Measurements from ENCODE around the gene EHMT1. TPM values are rescaled to one million over a fixed set of nuclear protein-coding genes. Genes with fewer than 3 reads are reported as not detected.

Gene EHMT1
- total and polyA plus RNA-seq, 9 of the 15 experiments (the other 6 are each of a cell fraction or from before 2014, with no cell fraction given): 2.2 to 76.0 (median 36.4) TPM

DNA sequence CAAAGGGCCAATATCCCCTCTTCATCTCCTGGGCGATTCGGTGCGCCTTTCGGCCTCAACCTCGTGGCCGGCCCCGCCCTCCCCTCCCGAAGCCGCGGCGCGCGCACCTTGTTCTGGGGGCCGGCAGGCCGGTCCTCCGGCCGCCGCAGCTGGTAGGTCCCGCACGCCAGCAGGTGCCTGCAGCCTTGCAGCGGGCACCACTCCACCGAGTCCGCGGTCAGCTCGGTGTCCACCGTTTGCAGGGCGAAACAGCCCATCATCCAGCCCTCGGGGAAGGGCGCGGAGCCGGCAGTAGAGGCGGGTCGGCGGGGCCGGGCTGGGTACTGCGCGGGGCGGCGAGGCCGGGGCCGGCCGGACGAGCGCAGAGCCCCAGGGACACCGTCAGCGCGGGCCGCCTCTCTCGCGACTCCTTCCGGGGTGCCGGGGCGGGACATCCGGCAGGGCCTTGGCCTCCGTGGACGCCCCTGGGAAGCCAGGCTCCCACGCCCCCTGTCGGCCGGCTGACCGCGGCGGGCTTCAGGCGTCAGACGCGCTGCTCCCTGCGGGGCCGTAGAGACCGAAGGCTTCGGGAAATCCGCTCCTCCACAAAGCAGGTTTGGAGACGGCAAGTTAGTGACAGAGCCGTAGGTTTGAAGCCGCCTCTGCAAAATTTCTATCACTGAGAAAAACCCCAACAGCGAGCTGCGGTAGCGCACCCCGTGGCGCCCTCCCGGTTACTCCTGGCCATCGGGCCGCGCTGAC is 40.1 kb upstream of the EHMT1 start, which contains the start of gene DPH7 (continued):
- TF ChIP-seq, protein P1, sequence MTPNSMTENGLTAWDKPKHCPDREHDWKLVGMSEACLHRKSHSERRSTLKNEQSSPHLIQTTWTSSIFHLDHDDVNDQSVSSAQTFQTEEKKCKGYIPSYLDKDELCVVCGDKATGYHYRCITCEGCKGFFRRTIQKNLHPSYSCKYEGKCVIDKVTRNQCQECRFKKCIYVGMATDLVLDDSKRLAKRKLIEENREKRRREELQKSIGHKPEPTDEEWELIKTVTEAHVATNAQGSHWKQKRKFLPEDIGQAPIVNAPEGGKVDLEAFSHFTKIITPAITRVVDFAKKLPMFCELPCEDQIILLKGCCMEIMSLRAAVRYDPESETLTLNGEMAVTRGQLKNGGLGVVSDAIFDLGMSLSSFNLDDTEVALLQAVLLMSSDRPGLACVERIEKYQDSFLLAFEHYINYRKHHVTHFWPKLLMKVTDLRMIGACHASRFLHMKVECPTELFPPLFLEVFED (CRISPR knock-in tag; conservative IDR thresholded peaks at IDR 0.05): no peak
- TF ChIP-seq, protein P2, sequence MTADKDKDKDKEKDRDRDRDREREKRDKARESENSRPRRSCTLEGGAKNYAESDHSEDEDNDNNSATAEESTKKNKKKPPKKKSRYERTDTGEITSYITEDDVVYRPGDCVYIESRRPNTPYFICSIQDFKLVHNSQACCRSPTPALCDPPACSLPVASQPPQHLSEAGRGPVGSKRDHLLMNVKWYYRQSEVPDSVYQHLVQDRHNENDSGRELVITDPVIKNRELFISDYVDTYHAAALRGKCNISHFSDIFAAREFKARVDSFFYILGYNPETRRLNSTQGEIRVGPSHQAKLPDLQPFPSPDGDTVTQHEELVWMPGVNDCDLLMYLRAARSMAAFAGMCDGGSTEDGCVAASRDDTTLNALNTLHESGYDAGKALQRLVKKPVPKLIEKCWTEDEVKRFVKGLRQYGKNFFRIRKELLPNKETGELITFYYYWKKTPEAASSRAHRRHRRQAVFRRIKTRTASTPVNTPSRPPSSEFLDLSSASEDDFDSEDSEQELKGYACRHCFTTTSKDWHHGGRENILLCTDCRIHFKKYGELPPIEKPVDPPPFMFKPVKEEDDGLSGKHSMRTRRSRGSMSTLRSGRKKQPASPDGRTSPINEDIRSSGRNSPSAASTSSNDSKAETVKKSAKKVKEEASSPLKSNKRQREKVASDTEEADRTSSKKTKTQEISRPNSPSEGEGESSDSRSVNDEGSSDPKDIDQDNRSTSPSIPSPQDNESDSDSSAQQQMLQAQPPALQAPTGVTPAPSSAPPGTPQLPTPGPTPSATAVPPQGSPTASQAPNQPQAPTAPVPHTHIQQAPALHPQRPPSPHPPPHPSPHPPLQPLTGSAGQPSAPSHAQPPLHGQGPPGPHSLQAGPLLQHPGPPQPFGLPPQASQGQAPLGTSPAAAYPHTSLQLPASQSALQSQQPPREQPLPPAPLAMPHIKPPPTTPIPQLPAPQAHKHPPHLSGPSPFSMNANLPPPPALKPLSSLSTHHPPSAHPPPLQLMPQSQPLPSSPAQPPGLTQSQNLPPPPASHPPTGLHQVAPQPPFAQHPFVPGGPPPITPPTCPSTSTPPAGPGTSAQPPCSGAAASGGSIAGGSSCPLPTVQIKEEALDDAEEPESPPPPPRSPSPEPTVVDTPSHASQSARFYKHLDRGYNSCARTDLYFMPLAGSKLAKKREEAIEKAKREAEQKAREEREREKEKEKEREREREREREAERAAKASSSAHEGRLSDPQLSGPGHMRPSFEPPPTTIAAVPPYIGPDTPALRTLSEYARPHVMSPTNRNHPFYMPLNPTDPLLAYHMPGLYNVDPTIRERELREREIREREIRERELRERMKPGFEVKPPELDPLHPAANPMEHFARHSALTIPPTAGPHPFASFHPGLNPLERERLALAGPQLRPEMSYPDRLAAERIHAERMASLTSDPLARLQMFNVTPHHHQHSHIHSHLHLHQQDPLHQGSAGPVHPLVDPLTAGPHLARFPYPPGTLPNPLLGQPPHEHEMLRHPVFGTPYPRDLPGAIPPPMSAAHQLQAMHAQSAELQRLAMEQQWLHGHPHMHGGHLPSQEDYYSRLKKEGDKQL (CRISPR knock-in tag; IDR thresholded peaks at IDR 0.05; ENCODE audit: borderline replicate concordance): no peak
- peak; percentile 90 for TF ChIP-seq CTBP1 (IDR thresholded peaks at IDR 0.05; ENCODE audit: borderline replicate concordance)
- no peak for TF ChIP-seq HIVEP1 (CRISPR knock-in tag; IDR thresholded peaks at IDR 0.05)
- no peak for TF ChIP-seq FOS (IDR thresholded peaks at IDR 0.05; ENCODE audit: extremely low read depth, insufficient read length)
- TF ChIP-seq, protein P3, sequence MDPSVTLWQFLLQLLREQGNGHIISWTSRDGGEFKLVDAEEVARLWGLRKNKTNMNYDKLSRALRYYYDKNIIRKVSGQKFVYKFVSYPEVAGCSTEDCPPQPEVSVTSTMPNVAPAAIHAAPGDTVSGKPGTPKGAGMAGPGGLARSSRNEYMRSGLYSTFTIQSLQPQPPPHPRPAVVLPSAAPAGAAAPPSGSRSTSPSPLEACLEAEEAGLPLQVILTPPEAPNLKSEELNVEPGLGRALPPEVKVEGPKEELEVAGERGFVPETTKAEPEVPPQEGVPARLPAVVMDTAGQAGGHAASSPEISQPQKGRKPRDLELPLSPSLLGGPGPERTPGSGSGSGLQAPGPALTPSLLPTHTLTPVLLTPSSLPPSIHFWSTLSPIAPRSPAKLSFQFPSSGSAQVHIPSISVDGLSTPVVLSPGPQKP (CRISPR knock-in tag; IDR thresholded peaks at IDR 0.05): no peak
- TF ChIP-seq PRPF4 (IDR thresholded peaks at IDR 0.05; ENCODE audit: insufficient read depth, low read depth, low read length, poor library complexity, severe bottlenecking): no peak
- no peak for TF ChIP-seq ZFP36 (IDR thresholded peaks at IDR 0.05; ENCODE audit: low read depth, low read length, partially characterized antibody)
- no peak for TF ChIP-seq ZBTB5 (IDR thresholded peaks at IDR 0.05)
- TF ChIP-seq RBM15 (IDR thresholded peaks at IDR 0.05; ENCODE audit: insufficient read depth, low read length): no peak
- TF ChIP-seq SRSF7 (optimal IDR thresholded peaks at IDR 0.05; ENCODE audit: low read depth, low read length): peak; percentile 65
- peak; percentile 45; the same call in 1 of the 2 replicates for TF ChIP-seq NCOR1 (IDR thresholded peaks at IDR 0.05)
- TF ChIP-seq TOE1 (IDR thresholded peaks at IDR 0.05; ENCODE audit: borderline replicate concordance): 0 out of 2 replicates have a peak, but pooled peaks have one; percentile 49
- TF ChIP-seq TOE1 (CRISPR knock-in tag; IDR thresholded peaks at IDR 0.05; ENCODE audit: borderline replicate concordance, low read depth): 0 out of 2 replicates have a peak, but pooled peaks have one; percentile 8
